ENCODE measurements around the gene MYBPH.

MYBPH gene

DNA sequence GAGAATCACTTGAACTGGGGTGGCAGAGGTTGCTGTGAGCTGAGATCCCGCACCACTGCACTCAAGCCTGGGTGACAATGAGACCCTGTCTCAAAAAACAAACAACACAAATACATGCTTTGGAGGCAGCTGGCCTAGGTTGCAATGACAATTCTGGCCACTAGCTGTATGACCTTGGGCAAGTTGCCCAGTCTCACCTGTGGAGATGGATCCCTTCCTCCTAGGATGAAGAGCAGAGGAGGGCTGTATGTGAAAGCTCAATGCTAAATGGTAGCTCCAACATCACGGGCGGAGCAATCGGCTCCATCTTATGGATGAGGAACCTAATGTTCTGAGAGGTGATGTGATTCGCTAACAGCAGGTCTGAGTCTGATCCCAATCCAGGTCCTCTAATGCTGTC, 27.5 kb downstream of the MYBPH start:
- H3K4me1 ChIP-seq (ENCODE audit: insufficient read depth, low read length): no peaks in the 10 kb centered on the region
- no peak overlapping the region for H3K9ac ChIP-seq (ENCODE audit: low read depth, low read length)
- no peak overlapping the region for H2AFZ ChIP-seq (ENCODE audit: low read depth, low read length)
- no peak overlapping the region for H3K4me3 ChIP-seq (ENCODE audit: low read depth in 1 of 2, low read length in 2 of 2)
- no peaks in the 10 kb centered on the region for H3K79me2 ChIP-seq (ENCODE audit: insufficient read depth, low read length)
- H3K27ac ChIP-seq (ENCODE audit: low read length): no peak overlapping the region
- peaks cover 30% of the 10 kb centered on the region for H3K27me3 ChIP-seq (ENCODE audit: insufficient read depth, low read length, poor library complexity)
- no peak overlapping the region for H3K4me2 ChIP-seq (ENCODE audit: insufficient read depth, low read length)
- ATAC-seq (ENCODE audit: insufficient read depth, low read depth): no peak
- no peaks in the 10 kb centered on the region for H3K36me3 ChIP-seq (ENCODE audit: insufficient read depth, low read length)
- peak; percentile 55 for TF ChIP-seq CTCF (IDR thresholded peaks at IDR 0.05; ENCODE audit: borderline replicate concordance, extremely low read depth, low read length, poor library complexity, severe bottlenecking)
- no peak for TF ChIP-seq EZH2 (IDR thresholded peaks at IDR 0.05; ENCODE audit: borderline replicate concordance, low read depth, low read length, severe bottlenecking)
- H3K9me3 ChIP-seq (ENCODE audit: insufficient read depth, low read length, severe bottlenecking): no peaks in the 10 kb centered on the region
- no peaks in the 10 kb centered on the region for H4K20me1 ChIP-seq (ENCODE audit: insufficient read depth, low read length)
- no peak for DNase-seq

GRCh38 chr1:203147376-203147775, 28.2 kb downstream of the MYBPH start:
- Histone ChIP-seq H3K27ac (ENCODE audit: low read length) (no peak overlapping the region), H3K4me1 (ENCODE audit: insufficient read depth, low read length) (no peaks in the 10 kb centered on the region), H2AFZ (ENCODE audit: low read depth, low read length) (no peak overlapping the region), H3K9me3 (ENCODE audit: insufficient read depth, low read length, severe bottlenecking) (no peaks in the 10 kb centered on the region), H3K9ac (ENCODE audit: low read depth, low read length) (no peak overlapping the region), H3K27me3 (ENCODE audit: insufficient read depth, low read length, poor library complexity) (peaks cover 30% of the 10 kb centered on the region), H3K79me2 (ENCODE audit: insufficient read depth, low read length) (no peaks in the 10 kb centered on the region), H4K20me1 (ENCODE audit: insufficient read depth, low read length) (no peaks in the 10 kb centered on the region), H3K4me2 (ENCODE audit: insufficient read depth, low read length) (no peak overlapping the region), H3K36me3 (ENCODE audit: insufficient read depth, low read length) (no peaks in the 10 kb centered on the region), H3K4me3 (ENCODE audit: low read depth in 1 of 2, low read length in 2 of 2) (no peak overlapping the region)
- no peak for ATAC-seq (ENCODE audit: insufficient read depth, low read depth)
- TF ChIP-seq CTCF (IDR thresholded peaks at IDR 0.05; ENCODE audit: borderline replicate concordance, extremely low read depth, low read length, poor library complexity, severe bottlenecking) (no peak), EZH2 (IDR thresholded peaks at IDR 0.05; ENCODE audit: borderline replicate concordance, low read depth, low read length, severe bottlenecking) (no peak)
- DNase-seq: no peak

DNA sequence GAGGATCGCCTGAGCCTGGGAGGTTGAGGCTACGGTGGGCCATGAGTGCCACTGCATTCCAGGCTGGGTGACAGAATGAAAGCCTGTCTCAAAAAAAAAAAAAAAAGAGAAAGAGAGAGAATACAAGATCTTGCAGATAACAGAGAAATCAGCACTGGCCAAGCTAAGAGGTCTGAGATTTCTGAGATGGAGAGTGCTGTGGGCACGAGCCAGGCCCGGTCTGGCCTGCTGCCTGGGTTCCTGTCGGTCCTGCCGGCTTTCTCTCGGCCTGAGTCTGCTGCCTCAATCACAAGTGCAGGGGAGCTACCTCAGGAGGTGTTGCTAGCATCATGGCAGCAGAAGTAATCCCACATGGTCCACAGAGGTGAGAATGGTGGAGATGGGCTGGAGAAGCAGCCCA, 29.1 kb downstream of the MYBPH start:
- Histone ChIP-seq H3K9me3 (ENCODE audit: insufficient read depth, low read length, severe bottlenecking) (no peaks in the 10 kb centered on the region), H3K4me3 (ENCODE audit: low read depth in 1 of 2, low read length in 2 of 2) (no peak overlapping the region), H3K9ac (ENCODE audit: low read depth, low read length) (no peak overlapping the region), H3K27me3 (ENCODE audit: insufficient read depth, low read length, poor library complexity) (peaks cover 30% of the 10 kb centered on the region), H3K79me2 (ENCODE audit: insufficient read depth, low read length) (no peaks in the 10 kb centered on the region), H4K20me1 (ENCODE audit: insufficient read depth, low read length) (no peaks in the 10 kb centered on the region), H3K4me2 (ENCODE audit: insufficient read depth, low read length) (no peak overlapping the region), H2AFZ (ENCODE audit: low read depth, low read length) (no peak overlapping the region), H3K27ac (ENCODE audit: low read length) (no peak overlapping the region), H3K36me3 (ENCODE audit: insufficient read depth, low read length) (no peaks in the 10 kb centered on the region), H3K4me1 (ENCODE audit: insufficient read depth, low read length) (no peaks in the 10 kb centered on the region)
- TF ChIP-seq EZH2 (IDR thresholded peaks at IDR 0.05; ENCODE audit: borderline replicate concordance, low read depth, low read length, severe bottlenecking): no peak
- DNase-seq (no peak), ATAC-seq (ENCODE audit: insufficient read depth, low read depth) (no peak)

- ATAC-seq (ENCODE audit: insufficient read depth, low read depth): no peak
- Histone ChIP-seq H3K4me3 (ENCODE audit: low read depth in 1 of 2, low read length in 2 of 2) (no peak overlapping the region), H3K27me3 (ENCODE audit: insufficient read depth, low read length, poor library complexity) (peaks cover 30% of the 10 kb centered on the region), H3K9me3 (ENCODE audit: insufficient read depth, low read length, severe bottlenecking) (no peaks in the 10 kb centered on the region), H3K79me2 (ENCODE audit: insufficient read depth, low read length) (no peaks in the 10 kb centered on the region), H2AFZ (ENCODE audit: low read depth, low read length) (no peak overlapping the region), H3K36me3 (ENCODE audit: insufficient read depth, low read length) (no peaks in the 10 kb centered on the region), H4K20me1 (ENCODE audit: insufficient read depth, low read length) (no peaks in the 10 kb centered on the region), H3K9ac (ENCODE audit: low read depth, low read length) (no peak overlapping the region), H3K27ac (ENCODE audit: low read length) (no peak overlapping the region), H3K4me2 (ENCODE audit: insufficient read depth, low read length) (no peak overlapping the region), H3K4me1 (ENCODE audit: insufficient read depth, low read length) (no peaks in the 10 kb centered on the region)
- no peak for TF ChIP-seq CTCF (IDR thresholded peaks at IDR 0.05; ENCODE audit: borderline replicate concordance, extremely low read depth, low read length, poor library complexity, severe bottlenecking)
- no peak for DNase-seq
Measured at GRCh38 chr1:203146042-203146369, 29.6 kb downstream of the MYBPH start.

Measured in DND-41 (cell line).